Lung (tissue), 12 donors: ENCODE measurements around the gene CASP14. TPM values are rescaled to one million over a fixed set of nuclear protein-coding genes. Genes with fewer than 3 reads are reported as not detected.

ENCODE experiments used
- ATAC-seq: fragments of 200-7000 bp; cut with Tn5 transposase; one replicate; pipeline ENCODE4 v1.9.1; 2020; ENCODE audit warnings: moderate number of reproducible peaks; ENCODE audit not compliant: insufficient read depth, low FRiP score
- DNase-seq, 3 donors: peaks; one replicate each; pipeline ENCODE4 v3.0.0-alpha.2; 2013 to 2017
- H3K27ac ChIP-seq, 2 donors: one replicate each; pipeline ENCODE4 v1.5.1; 2013; ENCODE audit warnings: mild to moderate bottlenecking in 2 of 2, moderate library complexity in 2 of 2, control low read depth in 1 of 2, inconsistent platforms in 1 of 2, low read depth in 1 of 2, low read length in 1 of 2
- H3K27me3 ChIP-seq, 3 donors: one replicate each; pipeline ENCODE4 v1.5.1; 2013; ENCODE audit warnings: low read length in 2 of 3; ENCODE audit not compliant: control insufficient read depth in 3 of 3, insufficient read depth in 3 of 3
- H3K36me3 ChIP-seq, 4 donors: one replicate each; pipeline ENCODE4 v1.5.1; 2013; ENCODE audit warnings: low read length in 4 of 4, mild to moderate bottlenecking in 1 of 4, moderate library complexity in 1 of 4; ENCODE audit not compliant: control insufficient read depth in 4 of 4, insufficient read depth in 4 of 4
- H3K4me1 ChIP-seq, 5 donors: one replicate each; pipeline ENCODE4 v1.5.1; 2013; ENCODE audit warnings: low read length in 5 of 5, mild to moderate bottlenecking in 2 of 5, moderate library complexity in 1 of 5; ENCODE audit not compliant: control insufficient read depth in 5 of 5, insufficient read depth in 5 of 5
- H3K4me3 ChIP-seq: one replicate; pipeline ENCODE4 v1.5.1; 2013; ENCODE audit warnings: mild to moderate bottlenecking, control low read depth, moderate library complexity
- H3K9ac ChIP-seq, 2 donors: one replicate each; pipeline ENCODE4 v1.5.1; 2013; ENCODE audit warnings: low read length in 2 of 2, control low read depth in 1 of 2; ENCODE audit not compliant: insufficient read depth in 1 of 2
- H3K9me3 ChIP-seq, 4 donors: one replicate each; pipeline ENCODE4 v1.5.1; 2013; ENCODE audit warnings: low read length in 3 of 4, mild to moderate bottlenecking in 1 of 4, moderate library complexity in 1 of 4; ENCODE audit not compliant: control insufficient read depth in 4 of 4, insufficient read depth in 3 of 4
- WGBS, 2 donors: extraction: QIAGEN DNeasy Blood & Tissue Kit; methylation state at CpG; one replicate each; pipeline ENCODE4 v1.1.7; 2013; 5-methylcytosine and 5-hydroxymethylcytosine counted together
- polyA plus RNA-seq, 2 donors: library from polyadenylated mRNA; stranded (reverse); fragments of 200-250 nt; gene quantifications; one replicate each; pipeline ENCODE4 v1.2.1, GENCODE V29; 2013
- total RNA-seq, 2 donors: library from RNA; depleted of rRNA in 1 of 2; stranded (reverse); fragments of >200 nt in 1 of 2; gene quantifications; one replicate each; pipeline ENCODE4 v1.2.1, GENCODE V29; 2014 to 2021
- TF ChIP-seq, protein P1 (sequence below): IDR thresholded peaks from 2 replicates; pipeline ENCODE4 v1.5.1; 2012; ENCODE audit warnings: mild to moderate bottlenecking; ENCODE audit errors: control extremely low read depth, extremely low read depth
- donor health status: control.
- donor health status: control.
- donor health status: Bipolar disorder and iron deficiency.
- donor health status: healthy.
- donor health status: DM: yes; HTN: yes; CAD: no.

CASP14 gene
- total and polyA plus RNA-seq, 4 donors: not detected

DNA sequence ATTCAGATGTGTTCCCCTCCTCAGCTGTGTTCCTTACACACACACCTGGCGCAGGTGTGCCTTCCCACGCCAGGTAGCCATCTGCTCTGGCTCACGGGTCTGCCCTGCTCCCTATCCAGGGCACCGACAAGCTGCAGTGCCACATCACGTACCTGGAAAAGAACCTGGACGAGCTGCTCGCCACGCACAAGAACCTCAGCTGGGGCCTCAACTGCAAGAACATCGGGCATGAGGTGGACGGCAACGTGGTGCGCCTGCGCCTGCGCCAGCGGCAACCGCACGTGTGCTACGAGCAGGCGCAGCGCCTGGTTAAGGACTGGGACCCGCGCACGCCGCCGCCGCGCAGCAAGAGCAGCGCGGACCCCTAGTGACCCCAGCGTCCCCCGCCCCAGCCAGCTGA, 26.5 kb upstream of the CASP14 start:
- ATAC-seq (no peak), DNase-seq (no peak)
- H3K36me3 ChIP-seq: no peaks in the 10 kb centered on the region
- 22 to 35% methylated on average over 28 to 31 of the region's 31 CpGs for WGBS, 2 donors
- no peaks in the 10 kb centered on the region for H3K4me1 ChIP-seq
- no peak overlapping the region for H3K9ac ChIP-seq
- peaks cover 0 to 5% (median 4%) of the 10 kb centered on the region in 3 donors for H3K27me3 ChIP-seq
- TF ChIP-seq, protein P1, sequence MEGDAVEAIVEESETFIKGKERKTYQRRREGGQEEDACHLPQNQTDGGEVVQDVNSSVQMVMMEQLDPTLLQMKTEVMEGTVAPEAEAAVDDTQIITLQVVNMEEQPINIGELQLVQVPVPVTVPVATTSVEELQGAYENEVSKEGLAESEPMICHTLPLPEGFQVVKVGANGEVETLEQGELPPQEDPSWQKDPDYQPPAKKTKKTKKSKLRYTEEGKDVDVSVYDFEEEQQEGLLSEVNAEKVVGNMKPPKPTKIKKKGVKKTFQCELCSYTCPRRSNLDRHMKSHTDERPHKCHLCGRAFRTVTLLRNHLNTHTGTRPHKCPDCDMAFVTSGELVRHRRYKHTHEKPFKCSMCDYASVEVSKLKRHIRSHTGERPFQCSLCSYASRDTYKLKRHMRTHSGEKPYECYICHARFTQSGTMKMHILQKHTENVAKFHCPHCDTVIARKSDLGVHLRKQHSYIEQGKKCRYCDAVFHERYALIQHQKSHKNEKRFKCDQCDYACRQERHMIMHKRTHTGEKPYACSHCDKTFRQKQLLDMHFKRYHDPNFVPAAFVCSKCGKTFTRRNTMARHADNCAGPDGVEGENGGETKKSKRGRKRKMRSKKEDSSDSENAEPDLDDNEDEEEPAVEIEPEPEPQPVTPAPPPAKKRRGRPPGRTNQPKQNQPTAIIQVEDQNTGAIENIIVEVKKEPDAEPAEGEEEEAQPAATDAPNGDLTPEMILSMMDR: no peak
- H3K4me3 ChIP-seq: no peak overlapping the region
- no peak overlapping the region for H3K27ac ChIP-seq
- H3K9me3 ChIP-seq: peaks cover 0 to 3% (median 0%) of the 10 kb centered on the region in 4 donors

DNA sequence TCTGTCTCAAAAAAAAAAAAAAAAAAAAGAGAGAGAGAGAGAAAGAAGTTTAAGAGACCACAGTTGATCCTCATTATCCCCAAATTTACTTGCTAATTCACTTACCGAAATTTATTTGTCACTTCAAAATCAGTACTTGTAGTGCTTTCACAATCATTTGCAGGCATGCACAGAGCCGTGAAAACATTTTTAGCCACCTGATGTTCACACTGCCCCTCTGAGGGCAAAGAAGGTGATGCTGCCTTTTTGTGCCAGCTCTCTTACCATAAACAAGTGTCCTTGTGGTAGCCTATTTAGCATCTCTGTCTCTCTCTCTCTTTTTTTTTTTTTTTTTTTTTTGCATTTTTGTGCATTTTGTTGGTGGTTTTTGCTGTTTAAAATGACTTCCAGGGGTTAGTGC, 24.1 kb upstream of the CASP14 start:
- Histone ChIP-seq H3K9ac (no peak overlapping the region), H3K4me3 (no peak overlapping the region), H3K36me3 (no peaks in the 10 kb centered on the region), H3K9me3 (peaks cover 0 to 3% (median 0%) of the 10 kb centered on the region in 4 donors), H3K4me1 (no peaks in the 10 kb centered on the region), H3K27ac (no peak overlapping the region), H3K27me3 (peaks cover 0 to 5% (median 4%) of the 10 kb centered on the region in 3 donors)
- TF ChIP-seq, protein P1: no peak
- ATAC-seq: no peak
- WGBS, 2 donors: 27 to 33% methylated on average over 2 of the region's 2 CpGs
- DNase-seq: no peak

DNA sequence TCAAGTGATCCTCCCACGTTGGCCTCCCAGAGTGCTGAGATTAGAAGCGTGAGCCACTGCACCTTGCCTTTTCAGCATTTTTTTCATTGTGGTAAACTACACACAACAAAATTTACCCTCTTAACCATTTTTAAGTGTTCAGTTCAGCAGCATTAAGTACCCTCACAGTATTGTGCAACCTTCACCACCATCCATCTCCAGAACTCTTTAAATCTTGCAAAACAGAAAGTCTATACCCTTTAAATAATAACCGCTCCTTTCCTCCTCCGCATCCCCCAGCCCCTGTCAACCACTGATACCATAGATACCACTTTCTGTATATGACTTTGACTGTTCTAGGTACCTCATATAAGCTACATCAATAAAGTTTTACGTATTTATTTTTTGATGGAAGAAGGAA, 20.8 kb upstream of the CASP14 start:
- DNase-seq (no peak), ATAC-seq (no peak)
- Histone ChIP-seq H3K9me3 (peaks cover 0 to 2% (median 0%) of the 10 kb centered on the region in 4 donors), H3K27ac (no peak overlapping the region), H3K27me3 (peaks cover 0 to 2% (median 0%) of the 10 kb centered on the region in 3 donors), H3K36me3 (no peaks in the 10 kb centered on the region), H3K4me3 (no peak overlapping the region), H3K4me1 (no peaks in the 10 kb centered on the region), H3K9ac (no peak overlapping the region)
- WGBS, 2 donors: 58% methylated on average over 5 of the region's 5 CpGs
- TF ChIP-seq, protein P1: no peak

DNA sequence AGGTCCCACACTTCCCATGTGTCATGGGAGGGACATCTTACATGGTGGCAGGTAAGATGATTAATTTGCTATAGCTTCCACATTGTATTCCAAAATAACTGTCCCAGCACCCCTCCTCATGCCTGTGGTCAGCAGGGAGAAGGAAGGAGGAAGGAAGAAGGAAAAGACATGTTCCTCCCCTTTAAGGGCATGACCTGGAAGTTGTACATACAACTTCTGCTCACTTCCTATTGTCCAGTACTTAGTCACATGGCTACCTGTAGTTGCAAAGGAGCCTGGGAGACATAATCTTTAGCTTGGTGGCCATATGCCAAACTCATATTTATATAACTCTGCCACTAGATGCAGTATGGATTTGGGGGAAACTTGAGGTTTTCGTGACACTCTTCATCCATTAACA, 17.6 kb upstream of the CASP14 start:
- H3K36me3 ChIP-seq: no peaks in the 10 kb centered on the region
- peaks cover 0 to 2% (median 0%) of the 10 kb centered on the region in 4 donors for H3K9me3 ChIP-seq
- peaks cover 0 to 4% (median 0%) of the 10 kb centered on the region in 3 donors for H3K27me3 ChIP-seq
- ATAC-seq (no peak), DNase-seq (no peak)
- TF ChIP-seq, protein P1: no peak
- H3K27ac ChIP-seq: no peak overlapping the region
- no peak overlapping the region for H3K4me3 ChIP-seq
- no peaks in the 10 kb centered on the region for H3K4me1 ChIP-seq
- no peak overlapping the region for H3K9ac ChIP-seq
- WGBS, 2 donors: 57 to 91% methylated on average over 1 of the region's 1 CpG
